ENCODE results near the gene SULT2A1. TPM values are rescaled to one million over a fixed set of nuclear protein-coding genes. Genes with fewer than 3 reads are reported as not detected.

Gene SULT2A1
- total and polyA plus RNA-seq, 12 donors = not detected

DNA sequence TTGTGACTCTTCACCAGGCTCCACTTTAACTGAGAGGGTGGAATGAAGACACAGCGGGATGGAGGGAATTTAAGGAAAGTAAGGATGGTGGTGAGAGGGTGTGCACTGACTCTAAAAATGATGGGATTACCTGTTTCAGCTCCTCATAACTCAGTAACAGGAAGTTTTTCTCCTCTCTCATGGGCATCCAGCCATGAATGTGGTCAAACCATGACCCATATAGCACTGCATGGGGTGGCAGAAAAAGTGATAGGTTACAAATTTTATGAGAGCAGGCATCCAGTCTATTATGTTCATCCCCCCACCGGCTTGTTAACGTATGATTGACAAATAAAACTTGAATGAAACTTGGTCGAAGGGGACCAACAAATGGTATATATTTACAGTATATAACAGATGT, 7.2 kb downstream of the SULT2A1 start:
- Histone ChIP-seq H3K4me3 (no peak overlapping the region), H3K27me3 (peaks cover 0 to 27% (median 13%) of the 10 kb centered on the region in 7 donors), H3K4me1 (no peaks in the 10 kb centered on the region), H3K27ac (no peak overlapping the region), H3K9me3 (no peaks in the 10 kb centered on the region), H3K36me3 (no peaks in the 10 kb centered on the region)
- intact Hi-C loops (cut with DNase I) = no loop called here
- ATAC-seq = no peak
- WGBS, 2 donors = 72 to 95% methylated on average over 4 of the region's 4 CpGs
- TF ChIP-seq, protein P1, sequence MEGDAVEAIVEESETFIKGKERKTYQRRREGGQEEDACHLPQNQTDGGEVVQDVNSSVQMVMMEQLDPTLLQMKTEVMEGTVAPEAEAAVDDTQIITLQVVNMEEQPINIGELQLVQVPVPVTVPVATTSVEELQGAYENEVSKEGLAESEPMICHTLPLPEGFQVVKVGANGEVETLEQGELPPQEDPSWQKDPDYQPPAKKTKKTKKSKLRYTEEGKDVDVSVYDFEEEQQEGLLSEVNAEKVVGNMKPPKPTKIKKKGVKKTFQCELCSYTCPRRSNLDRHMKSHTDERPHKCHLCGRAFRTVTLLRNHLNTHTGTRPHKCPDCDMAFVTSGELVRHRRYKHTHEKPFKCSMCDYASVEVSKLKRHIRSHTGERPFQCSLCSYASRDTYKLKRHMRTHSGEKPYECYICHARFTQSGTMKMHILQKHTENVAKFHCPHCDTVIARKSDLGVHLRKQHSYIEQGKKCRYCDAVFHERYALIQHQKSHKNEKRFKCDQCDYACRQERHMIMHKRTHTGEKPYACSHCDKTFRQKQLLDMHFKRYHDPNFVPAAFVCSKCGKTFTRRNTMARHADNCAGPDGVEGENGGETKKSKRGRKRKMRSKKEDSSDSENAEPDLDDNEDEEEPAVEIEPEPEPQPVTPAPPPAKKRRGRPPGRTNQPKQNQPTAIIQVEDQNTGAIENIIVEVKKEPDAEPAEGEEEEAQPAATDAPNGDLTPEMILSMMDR (IDR thresholded peaks at IDR 0.05) = no peak
- no peak for DNase-seq

DNA sequence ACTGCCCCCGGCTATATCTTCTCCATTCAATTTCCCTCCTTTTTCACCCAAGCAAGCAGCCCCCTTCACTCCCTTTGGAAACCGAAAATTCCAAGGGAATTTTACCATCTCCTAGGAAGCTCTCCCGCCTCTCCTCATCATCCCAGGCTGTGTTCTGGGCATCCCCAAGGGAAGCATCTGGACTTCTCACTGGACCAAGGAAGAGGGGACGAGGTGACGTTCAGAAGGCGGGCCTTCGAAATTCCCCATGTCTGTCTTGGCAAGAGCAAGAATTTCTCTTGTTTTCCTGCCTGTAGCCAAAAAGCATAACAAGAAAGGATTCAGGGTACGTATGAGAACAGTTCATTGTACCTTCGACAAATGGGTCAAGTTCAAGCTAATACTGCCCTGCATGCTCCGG, 20.9 kb downstream of the SULT2A1 start:
- H3K9me3 ChIP-seq = peaks cover 0 to 4% (median 0%) of the 10 kb centered on the region in 11 donors
- peak in 2 of 8 donors; percentile 41 to 42 for ATAC-seq
- TF ChIP-seq, protein P1 (IDR thresholded peaks at IDR 0.05) = no peak
- intact Hi-C loops (cut with DNase I) = loop anchor here in 5 of 10 donors (10.0 kb wide), 3 partner anchors 50 to 100 kb away; no protein-coding TSS in a partner anchor
- 50 to 62% methylated on average over 10 of the region's 10 CpGs for WGBS, 2 donors
- H3K4me1 ChIP-seq = no peaks in the 10 kb centered on the region
- peaks cover 0 to 19% (median 0%) of the 10 kb centered on the region in 7 donors for H3K27me3 ChIP-seq
- H3K4me3 ChIP-seq = no peak overlapping the region
- no peaks in the 10 kb centered on the region for H3K36me3 ChIP-seq
- peak in 1 of 2 donors; percentile 18 for DNase-seq
- H3K27ac ChIP-seq = no peak overlapping the region

DNA sequence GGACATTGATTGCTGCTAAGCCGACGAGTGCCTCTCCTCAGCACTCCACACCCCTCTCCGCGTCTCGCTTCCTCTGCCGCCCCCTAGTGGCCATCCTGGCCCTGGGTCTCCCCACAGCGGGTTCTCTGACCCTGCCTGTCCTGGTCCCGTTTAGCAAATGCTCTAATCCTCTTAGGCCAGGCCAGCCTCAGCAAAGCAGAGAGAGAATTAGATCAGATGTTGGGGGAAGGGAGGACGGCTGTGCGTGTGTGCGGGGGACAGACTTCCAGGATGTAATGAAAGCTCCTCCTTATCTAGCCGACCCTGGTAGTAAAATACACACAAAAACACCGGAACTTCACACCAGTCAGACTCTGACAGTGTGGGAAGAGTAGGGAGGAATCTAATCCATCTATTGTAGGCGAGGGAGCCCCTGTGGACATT, 22.6 kb downstream of the SULT2A1 start:
- 16 to 17% methylated on average over 14 of the region's 14 CpGs for WGBS, 2 donors
- TF ChIP-seq, protein P1 (IDR thresholded peaks at IDR 0.05) = peak; percentile 80 to 98 (median 95)
- H3K36me3 ChIP-seq = no peaks in the 10 kb centered on the region

DNA sequence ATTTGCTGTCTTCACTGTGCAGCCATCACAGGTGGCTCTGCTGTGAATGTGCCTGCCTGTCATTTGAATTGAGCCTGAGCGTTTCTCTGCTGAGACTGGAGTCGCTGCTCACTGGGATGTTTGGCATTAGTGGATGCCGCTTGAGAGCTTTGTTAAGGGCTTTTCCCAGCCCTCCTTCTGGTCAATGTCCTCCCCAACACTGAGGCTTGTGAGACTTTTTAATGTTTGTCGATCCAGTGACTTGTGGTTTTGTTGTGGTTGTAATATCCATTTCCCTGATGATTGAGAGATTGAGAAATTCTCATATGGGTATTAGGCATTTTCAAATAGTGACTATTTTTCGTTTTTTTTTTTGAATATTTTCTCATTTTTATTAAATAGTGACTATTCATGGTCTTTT, 24.5 kb downstream of the SULT2A1 start:
- intact Hi-C loops (cut with DNase I) = loop anchor here in 6 of 10 donors (2.0 to 10.0 kb wide), 5 partner anchors 47 to 97 kb away; no protein-coding TSS in a partner anchor
- no peaks in the 10 kb centered on the region for H3K36me3 ChIP-seq
- no peak for DNase-seq
- TF ChIP-seq, protein P1 (IDR thresholded peaks at IDR 0.05) = no peak
- peaks cover 0 to 4% (median 0%) of the 10 kb centered on the region in 11 donors for H3K9me3 ChIP-seq
- no peaks in the 10 kb centered on the region for H3K4me1 ChIP-seq
- H3K4me3 ChIP-seq = no peak overlapping the region
- no peak for ATAC-seq
- H3K27me3 ChIP-seq = peaks cover 0 to 33% (median 7%) of the 10 kb centered on the region in 7 donors
- WGBS, 2 donors = 89 to 92% methylated on average over 5 of the region's 5 CpGs
- H3K27ac ChIP-seq = no peak overlapping the region

More for the DNA sequence above, 22.6 kb downstream of the SULT2A1 start:
- H3K9me3 ChIP-seq = peaks cover 0 to 4% (median 0%) of the 10 kb centered on the region in 11 donors
- H3K27ac ChIP-seq = no peak overlapping the region
- no peaks in the 10 kb centered on the region for H3K4me1 ChIP-seq
- peaks cover 0 to 25% (median 4%) of the 10 kb centered on the region in 7 donors for H3K27me3 ChIP-seq
- DNase-seq (peak; percentile 84 to 89), ATAC-seq (peak; percentile 87 to 95 (median 92))
- no peak overlapping the region for H3K4me3 ChIP-seq
- intact Hi-C loops (cut with DNase I) = loop anchor here in 6 of 10 donors (2.0 to 10.0 kb wide), 5 partner anchors 49 to 99 kb away; no protein-coding TSS in a partner anchor
